GM12878 (cell line): Measurements from ENCODE around the gene THY1. TPM values are rescaled to one million over a fixed set of nuclear protein-coding genes. Genes with fewer than 3 reads are reported as not detected.

Source experiments
- ATAC-seq: fragments of 200-7000 bp; cut with Tn5 transposase; 3 replicates; pipeline ENCODE4 v1.9.1; 2020; ENCODE audit warnings: mild to moderate bottlenecking, moderate library complexity
- BruUV-seq: library from RNA; stranded (reverse); fragments of 400-500 nt; replicated peaks from 2 replicates; lab custom pipeline; 2021; lab: Mats Ljungman, UMichigan
- CTCF ChIA-PET: fragments of 300-600 bp; sonication (Branson Sonifier 250); formaldehyde crosslinking; extraction: SDS; loops from one replicate; lab custom pipeline; 2021; ENCODE audit warnings: inconsistent platforms; lab: Yijun Ruan, JAX
- POLR2A ChIA-PET: fragments of 350-600 bp; formaldehyde crosslinking; extraction: SDS; loops from one replicate; lab custom pipeline; 2021; ENCODE audit warnings: inconsistent platforms; lab: Charles Lee
- RAD21 ChIA-PET: fragments of 300-600 bp; sonication (Branson Sonifier 250); formaldehyde crosslinking; loops from one replicate; lab custom pipeline; 2023; ENCODE audit warnings: antibody characterized with exemption; ENCODE audit not compliant: unreplicated experiment; lab: Charles Lee
- SMC1A ChIA-PET: fragments of 300-600 bp; sonication (Branson Sonifier 250); formaldehyde crosslinking; loops from one replicate; lab custom pipeline; 2023; ENCODE audit not compliant: unreplicated experiment, uncharacterized antibody; lab: Charles Lee
- DNase-seq: peaks from one replicate; pipeline ENCODE4 v3.0.0-alpha.2; 2011; ENCODE audit warnings: low read depth, low spot score
- FAIRE-seq: peaks from 3 replicates; lab custom pipeline; 2011; peaks lifted over from hg19 to GRCh38; lab: Jason Lieb, UNC
- H2AFZ ChIP-seq: 2 replicates; pipeline ENCODE4 v1.6.0; 2011; ENCODE audit warnings: low read depth, low read length, control low read depth; ENCODE audit not compliant: control insufficient read depth
- H3K27ac ChIP-seq: 2 replicates; pipeline ENCODE4 v1.5.1; 2011; ENCODE audit warnings: control low read depth; ENCODE audit not compliant: control insufficient read depth, insufficient read depth
- H3K27me3 ChIP-seq, 2 experiments: replicated peaks in 1 of 2; 2 replicates each; pipeline versions ENCODE4 v1.6.0 to v1.6.1; 2011; ENCODE audit warnings: low read length in 1 of 2; ENCODE audit not compliant: control insufficient read depth in 2 of 2, insufficient read depth in 2 of 2
- H3K36me3 ChIP-seq, 2 experiments: 2 replicates each; pipeline ENCODE4 v1.5.1; 2011; ENCODE audit warnings: low read length in 1 of 2; ENCODE audit not compliant: control insufficient read depth in 2 of 2, insufficient read depth in 2 of 2
- H3K4me1 ChIP-seq: 2 replicates; pipeline ENCODE4 v1.6.1; 2011; ENCODE audit warnings: mild to moderate bottlenecking, low read length, moderate library complexity, mixed read lengths; ENCODE audit not compliant: control insufficient read depth, insufficient read depth
- H3K4me2 ChIP-seq: 2 replicates; pipeline ENCODE4 v1.6.0; 2011; ENCODE audit warnings: control low read depth; ENCODE audit not compliant: control insufficient read depth, insufficient read depth
- H3K4me3 ChIP-seq: fragments of 200-600 bp; sonication (generic); 2 replicates; pipeline ENCODE4 v1.5.1; 2016
- H3K79me2 ChIP-seq: 2 replicates; pipeline ENCODE4 v1.6.0; 2011; ENCODE audit warnings: low read length; ENCODE audit not compliant: control insufficient read depth, insufficient read depth
- H3K9ac ChIP-seq: 2 replicates; pipeline ENCODE4 v1.8.0; 2011; ENCODE audit warnings: low read length, control low read depth, mixed read lengths; ENCODE audit not compliant: control insufficient read depth, insufficient read depth
- H3K9me3 ChIP-seq: replicated peaks from 3 replicates; pipeline ENCODE4 v1.5.1; 2011; ENCODE audit warnings: mild to moderate bottlenecking, low read length; ENCODE audit not compliant: control insufficient read depth, insufficient read depth
- H4K20me1 ChIP-seq: 2 replicates; pipeline ENCODE4 v1.6.0; 2011; ENCODE audit not compliant: control insufficient read depth, insufficient read depth
- BCLAF1 ChIP-seq: fragments of 450-650 bp; IDR thresholded peaks from 2 replicates; pipeline ENCODE4 v1.6.1; 2017; ENCODE audit warnings: antibody characterized with exemption, mild to moderate bottlenecking, moderate library complexity
- BMI1 ChIP-seq: fragments of 450-650 bp; IDR thresholded peaks from 2 replicates; pipeline ENCODE4 v1.6.1; 2016; ENCODE audit warnings: mild to moderate bottlenecking, moderate library complexity, borderline replicate concordance
- CEBPZ ChIP-seq: fragments of 150-350 bp; IDR thresholded peaks from 2 replicates; pipeline ENCODE4 v1.6.1; 2016; ENCODE audit warnings: low read depth, low read length
- CUX1 ChIP-seq: IDR thresholded peaks from 2 replicates; pipeline ENCODE4 v1.6.1; 2012; ENCODE audit warnings: improper control_type of control experiment, low read depth, low read length; ENCODE audit not compliant: insufficient replicate concordance
- IKZF2 ChIP-seq, 2 experiments: fragments of 450-650 bp; IDR thresholded peaks; 2 replicates each; pipeline ENCODE4 v1.6.1; 2017; ENCODE audit warnings: mild to moderate bottlenecking in 2 of 2, moderate library complexity in 2 of 2
- MAX ChIP-seq: IDR thresholded peaks from 2 replicates; pipeline ENCODE4 v1.6.1; 2012; ENCODE audit warnings: low read depth, low read length, improper control_type of control experiment
- POU2F2 ChIP-seq: IDR thresholded peaks from 3 replicates; pipeline ENCODE4 v1.6.1; 2011; ENCODE audit warnings: low read depth, mild to moderate bottlenecking, low read length, borderline replicate concordance
- RUNX3 ChIP-seq: IDR thresholded peaks from 2 replicates; pipeline ENCODE4 v1.6.1; 2012; ENCODE audit warnings: low read length, inconsistent platforms
- STAT3 ChIP-seq: IDR thresholded peaks from 2 replicates; pipeline ENCODE4 v1.6.1; 2011; ENCODE audit warnings: low read depth, low read length, improper control_type of control experiment
- ZZZ3 ChIP-seq: IDR thresholded peaks from 2 replicates; pipeline ENCODE4 v1.6.1; 2011; ENCODE audit warnings: low read depth; ENCODE audit not compliant: control insufficient read depth, insufficient read length
- WGBS: methylation state at CpG from one replicate; pipeline ENCODE4 v1.1.6; 2016; ENCODE audit warnings: low lambda C conversion rate; ENCODE audit not compliant: insufficient replicate concordance, insufficient coverage; ENCODE audit errors: missing lambda C conversion rate; 5-methylcytosine and 5-hydroxymethylcytosine counted together
- in situ Hi-C: fragments of 300-500 bp; cut with MboI; formaldehyde crosslinking; loops from 9 replicates; pipeline ENCODE4 v1.14.3; 2018; ENCODE audit warnings: mixed read lengths
- intact Hi-C: fragments of 100-400 bp; cut with micrococcal nuclease; formaldehyde crosslinking; loops from one replicate; pipeline ENCODE4 v1.14.2; 2022; ENCODE audit not compliant: unreplicated experiment
- polyA plus RNA-seq, 11 experiments: library from polyadenylated mRNA; depleted of rRNA in 4 of 11; unstranded in 6 of 11; stranded (reverse) in 5 of 11; fragments of >200 nt; fragmentation: Nextera tagmentation in 4 of 11; fragmentation: Illumina TruSeq in 1 of 11; extraction: Ambion mirVana in 4 of 11; extraction: Trizol in 1 of 11; gene quantifications; 1 replicate in 1 of 11; 2 replicates in 10 of 11; pipeline versions ENCODE4 v1.2.1 to v1.2.3, GENCODE V29; 2011 to 2016; ENCODE audit warnings: inconsistent platforms in 2 of 11, missing spikeins in 2 of 11, low read depth in 1 of 11
- total RNA-seq, 4 experiments: library from RNA; depleted of rRNA in 3 of 4; stranded (reverse); fragments of >200 nt in 3 of 4; fragmentation: Illumina TruSeq in 1 of 4; extraction: Trizol in 1 of 4; gene quantifications; 2 replicates each; pipeline versions ENCODE4 v1.2.1 to v1.2.3, GENCODE V29; 2013 to 2021

Gene THY1
- total and polyA plus RNA-seq, 10 of the 15 experiments (the other 5 are each of a cell fraction or from before 2014, with no cell fraction given) = 0.86 to 20.1 (median 3.2) TPM

- no peaks in the 10 kb centered on the region for H3K4me1 ChIP-seq
- no peaks in the 10 kb centered on the region for H3K27me3 ChIP-seq
- no peaks in the 10 kb centered on the region for H3K79me2 ChIP-seq
- no peak overlapping the region for H2AFZ ChIP-seq
- no peak overlapping the region for H3K4me2 ChIP-seq
- in situ Hi-C loops (no loop called here), intact Hi-C loops (no loop called here)
- SMC1A ChIA-PET = no interaction called here
- H3K9me3 ChIP-seq = no peaks in the 10 kb centered on the region; the same call in 2 of the 3 replicates
- POLR2A ChIA-PET = no interaction called here
- RAD21 ChIA-PET = interaction anchor here (1.0 kb wide), 1 partner anchor 73 kb away, joined by 4 read pairs; no protein-coding TSS in a partner anchor
- no peak overlapping the region for H3K4me3 ChIP-seq
- no peak for ATAC-seq
- CTCF ChIA-PET = interaction anchor here (0.7 kb wide), 2 partner anchors 62 to 70 kb away, joined by 3 read pairs; no protein-coding TSS in a partner anchor
- no peaks in the 10 kb centered on the region for H3K36me3 ChIP-seq
- no peak overlapping the region for H3K27ac ChIP-seq
- H4K20me1 ChIP-seq = no peaks in the 10 kb centered on the region
- no peak for FAIRE-seq
- DNase-seq = no peak
- TF ChIP-seq STAT3 (no peak), IKZF2 (IDR thresholded peaks at IDR 0.05) (no peak), POU2F2 (no peak), MAX (no peak), BCLAF1 (no peak), ZZZ3 (no peak), BMI1 (no peak), CUX1 (no peak), CEBPZ (no peak), RUNX3 (no peak)
- H3K9ac ChIP-seq = no peak overlapping the region
- BruUV-seq = no TSS peak
- 8% methylated on average over 8 of the region's 8 CpGs for WGBS
These were observed 20.5 kb downstream of the THY1 start for GRCh38 chr11:119402470-119402869.
